Thoracic aorta (tissue), 2 donors: Measurements from ENCODE around the gene CIB2. TPM values are rescaled to one million over a fixed set of nuclear protein-coding genes. Genes with fewer than 3 reads are reported as not detected.

Experiments
- ATAC-seq: fragments of 150-250 bp; one replicate; pipeline ENCODE4 v1.8.0; 2017; ENCODE audit warnings: low read depth; ENCODE audit not compliant: insufficient number of reproducible peaks, low FRiP score
- DNase-seq: peaks from one replicate; pipeline ENCODE4 v3.0.0-alpha.2; 2020; ENCODE audit warnings: low spot score
- H3K27ac ChIP-seq, 2 donors: fragments of 200-600 bp; sonication (generic); 1 replicate in 1 of 2; 2 replicates in 1 of 2; pipeline ENCODE4 v1.5.1; 2016; ENCODE audit warnings: mild to moderate bottlenecking in 2 of 2, moderate library complexity in 2 of 2
- H3K27me3 ChIP-seq: fragments of 200-600 bp; sonication (generic); replicated peaks from 2 replicates; pipeline ENCODE4 v1.6.0; 2016; ENCODE audit warnings: mild to moderate bottlenecking; ENCODE audit not compliant: insufficient read depth
- H3K36me3 ChIP-seq: fragments of 200-600 bp; sonication (generic); one replicate; pipeline ENCODE4 v1.5.1; 2016
- H3K4me1 ChIP-seq, 2 donors: fragments of 200-600 bp; sonication (generic); 1 replicate in 1 of 2; 2 replicates in 1 of 2; pipeline versions ENCODE4 v1.5.1 to v1.6.0; 2016; ENCODE audit warnings: low read depth in 2 of 2, mild to moderate bottlenecking in 1 of 2; ENCODE audit not compliant: control insufficient read depth in 1 of 2
- H3K4me3 ChIP-seq: fragments of 200-600 bp; sonication (generic); 2 replicates; pipeline ENCODE4 v1.5.1; 2016; ENCODE audit warnings: mild to moderate bottlenecking
- H3K9me3 ChIP-seq: fragments of 200-600 bp; sonication (generic); 2 replicates; pipeline ENCODE4 v1.5.1; 2016
- CTCF ChIP-seq: fragments of 200-600 bp; sonication (generic); IDR thresholded peaks from one replicate; pipeline ENCODE4 v1.5.1; 2019; ENCODE audit warnings: antibody characterized with exemption
- total RNA-seq, 2 donors: library from RNA; depleted of rRNA; stranded (reverse); fragments of >200 nt; gene quantifications; one replicate each; pipeline versions ENCODE4 v1.1.0 to v1.2.3, GENCODE V29; 2016

Gene CIB2
- total RNA-seq, 2 donors from 2014 or later, result 1.2 to 7.9 TPM

GRCh38 chr15:78063970-78064385 is 67.3 kb downstream of the CIB2 start:
- no peak for DNase-seq
- H3K4me1 ChIP-seq, result peaks cover 65 to 81% of the 10 kb centered on the region in 2 donors
- no peaks in the 10 kb centered on the region for H3K27me3 ChIP-seq
- H3K36me3 ChIP-seq, result no peaks in the 10 kb centered on the region
- H3K4me3 ChIP-seq, result no peak overlapping the region
- no peak for TF ChIP-seq CTCF
- no peak for ATAC-seq
- no peaks in the 10 kb centered on the region for H3K9me3 ChIP-seq
- peak overlapping the region; percentile 72 to 81 for H3K27ac ChIP-seq

- Histone ChIP-seq H3K36me3 (no peaks in the 10 kb centered on the region), H3K27ac (peak overlapping the region; percentile 72 to 81), H3K9me3 (no peaks in the 10 kb centered on the region), H3K27me3 (no peaks in the 10 kb centered on the region), H3K4me1 (peaks cover 64 to 81% of the 10 kb centered on the region in 2 donors), H3K4me3 (no peak overlapping the region)
- ATAC-seq (no peak), DNase-seq (no peak)
- no peak for TF ChIP-seq CTCF
Observed at GRCh38 chr15:78063217-78063616, 68.0 kb downstream of the CIB2 start.

GRCh38 chr15:78061963-78062427 is 69.2 kb downstream of the CIB2 start:
- Histone ChIP-seq H3K4me3 (peak overlapping the region; percentile 31), H3K36me3 (no peaks in the 10 kb centered on the region), H3K27me3 (no peaks in the 10 kb centered on the region), H3K9me3 (no peaks in the 10 kb centered on the region), H3K4me1 (peaks cover 64 to 81% of the 10 kb centered on the region in 2 donors), H3K27ac (peak overlapping the region in 1 of 2 donors; percentile 26)
- DNase-seq (no peak), ATAC-seq (no peak)
- TF ChIP-seq CTCF, result no peak

- H3K9me3 ChIP-seq, result no peaks in the 10 kb centered on the region
- no peak overlapping the region for H3K27ac ChIP-seq
- no peak for TF ChIP-seq CTCF
- H3K4me3 ChIP-seq, result no peak overlapping the region
- peaks cover 64 to 81% of the 10 kb centered on the region in 2 donors for H3K4me1 ChIP-seq
- ATAC-seq (no peak), DNase-seq (no peak)
- H3K36me3 ChIP-seq, result no peaks in the 10 kb centered on the region
- no peaks in the 10 kb centered on the region for H3K27me3 ChIP-seq
Observed at GRCh38 chr15:78060232-78060631, 71.0 kb downstream of the CIB2 start.

- H3K27ac ChIP-seq, result peak overlapping the region in 1 of 2 donors; percentile 66
- H3K4me1 ChIP-seq, result peaks cover 58 to 81% of the 10 kb centered on the region in 2 donors
- ATAC-seq, result no peak
- H3K27me3 ChIP-seq, result no peaks in the 10 kb centered on the region
- no peaks in the 10 kb centered on the region for H3K36me3 ChIP-seq
- H3K9me3 ChIP-seq, result no peaks in the 10 kb centered on the region
- H3K4me3 ChIP-seq, result no peak overlapping the region
- DNase-seq, result no peak
- no peak for TF ChIP-seq CTCF
Observed at GRCh38 chr15:78059110-78059839, 72.0 kb downstream of the CIB2 start.
